Measurements from ENCODE around the gene WWOX.

- TF ChIP-seq CTCF (IDR thresholded peaks at IDR 0.05; ENCODE audit: poor library complexity, severe bottlenecking) = no peak
- TF ChIP-seq EP300 (conservative IDR thresholded peaks at IDR 0.05; ENCODE audit: poor library complexity, severe bottlenecking) = no peak
- TF ChIP-seq POLR2AphosphoS5 (IDR thresholded peaks at IDR 0.05) = no peak
- TF ChIP-seq MXI1 (conservative IDR thresholded peaks at IDR 0.05; ENCODE audit: poor library complexity, severe bottlenecking) = no peak
Observed at GRCh38 chr16:78228704-78229103, 129.2 kb downstream of the WWOX start.

Measured in neural cell (in vitro differentiated cells).